Activated T-helper 1 cell treated with anti-CD3 and anti-CD28 coated beads, Interleukin-12 subunit alpha, Interleukin-12 subunit beta, Interleukin-2, Interleukin-4 antibody, amounts not matched to agents 30 ng/mL and 10 ng/mL and 1 ng/mL, durations not matched to agents 14 hours and 24 hours and 36 hours (primary cell): ENCODE results near the gene SCN2A. TPM values are rescaled to one million over a fixed set of nuclear protein-coding genes. Genes with fewer than 3 reads are reported as not detected.

Source experiments
- DNase-seq: peaks from one replicate; pipeline ENCODE4 v3.0.0; 2021; ENCODE audit warnings: low spot score
- H3K27ac Mint-ChIP-seq: one replicate; pipeline ENCODE4 v1.8.0; 2021; ENCODE audit warnings: mild to moderate bottlenecking, mixed read lengths
- H3K27me3 Mint-ChIP-seq: one replicate; pipeline ENCODE4 v1.8.0; 2022; ENCODE audit warnings: mild to moderate bottlenecking, moderate library complexity, mixed read lengths; ENCODE audit not compliant: insufficient read depth
- H3K36me3 Mint-ChIP-seq: one replicate; pipeline ENCODE4 v1.8.0; 2021; ENCODE audit warnings: low read depth, mixed read lengths
- H3K4me1 Mint-ChIP-seq: one replicate; pipeline ENCODE4 v1.8.0; 2021; ENCODE audit warnings: low read depth, mixed read lengths
- H3K4me3 Mint-ChIP-seq: one replicate; pipeline ENCODE4 v1.8.0; 2021; ENCODE audit warnings: mild to moderate bottlenecking, moderate library complexity, mixed read lengths
- H3K9me3 Mint-ChIP-seq: one replicate; pipeline ENCODE4 v1.8.0; 2021; ENCODE audit warnings: mixed read lengths
- intact Hi-C: fragments of 100-400 bp; cut with micrococcal nuclease; formaldehyde crosslinking; loops from one replicate; pipeline ENCODE4 v1.15.1; 2024
- total RNA-seq: library from RNA; stranded (reverse); gene quantifications from 2 replicates; pipeline ENCODE4 v1.2.3, GENCODE V29; 2022

The SCN2A gene
- total RNA-seq, 1 donor from 2014 or later, result not detected

DNA sequence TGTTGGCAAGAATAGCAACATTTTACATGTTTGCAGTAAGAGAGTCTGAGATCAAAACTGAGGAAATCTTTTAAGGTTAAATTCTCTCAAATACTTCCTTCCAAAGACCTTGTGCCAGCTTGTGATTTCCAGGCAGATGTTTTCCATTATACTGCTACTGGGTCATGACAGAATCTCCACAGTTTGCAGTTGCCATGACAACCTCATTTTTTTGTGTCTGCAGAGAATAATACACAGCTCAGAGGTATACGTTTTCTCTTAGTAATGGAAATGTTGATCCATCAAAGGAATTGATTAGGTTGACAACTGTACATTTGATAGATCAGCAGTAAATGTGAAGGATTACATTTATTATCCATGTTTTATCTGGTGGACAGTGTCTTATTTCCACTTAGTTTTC lies 201.2 kb downstream of the SCN2A start:
- H3K9me3 Mint-ChIP-seq, result no peaks in the 10 kb centered on the region
- H3K27me3 Mint-ChIP-seq, result no peaks in the 10 kb centered on the region
- H3K36me3 Mint-ChIP-seq, result no peaks in the 10 kb centered on the region
- intact Hi-C loops, result no loop called here
- no peak overlapping the region for H3K27ac Mint-ChIP-seq
- H3K4me1 Mint-ChIP-seq, result peaks cover 6% of the 10 kb centered on the region
- no peak overlapping the region for H3K4me3 Mint-ChIP-seq
- DNase-seq, result no peak

Other genes with a start within 250 kb of the SCN2A start
- gene SCN3A, start 35.4 kb upstream of the SCN2A start, total RNA-seq, result not detected in 2 replicates
- gene CSRNP3, start 230.3 kb downstream of the SCN2A start, total RNA-seq, result not detected in 2 replicates